Activated naive CD8-positive, alpha-beta T cell treated with anti-CD3 and anti-CD28 coated beads, Interleukin-2, amount 50 U/mL, for 24 hours (primary cell): ENCODE measurements around the gene DCP2.
"Not testable (repeated sequence)": the region's sequence is repeated elsewhere in the genome, so short reads cannot be mapped to it uniquely, and the experiment has no call there.

Source experiments
- ATAC-seq: fragments of 150-1000 bp; cut with Tn5 transposase; one replicate; pipeline ENCODE4 v1.10.0; 2021
- DNase-seq: peaks from one replicate; pipeline ENCODE4 v3.0.0; 2021
- H3K27ac Mint-ChIP-seq: one replicate; pipeline ENCODE4 v1.8.0; 2021; ENCODE audit warnings: mild to moderate bottlenecking, mixed read lengths
- H3K27me3 Mint-ChIP-seq: one replicate; pipeline ENCODE4 v1.8.0; 2021; ENCODE audit warnings: mixed read lengths
- H3K36me3 Mint-ChIP-seq: one replicate; pipeline ENCODE4 v1.8.0; 2021; ENCODE audit warnings: low read depth, mixed read lengths
- H3K4me1 Mint-ChIP-seq: one replicate; pipeline ENCODE4 v1.8.0; 2021; ENCODE audit warnings: mixed read lengths
- H3K4me3 Mint-ChIP-seq: one replicate; pipeline ENCODE4 v1.8.0; 2021; ENCODE audit warnings: mild to moderate bottlenecking, moderate library complexity, mixed read lengths
- H3K9me3 Mint-ChIP-seq: one replicate; pipeline ENCODE4 v1.8.0; 2021; ENCODE audit warnings: mixed read lengths

The DCP2 gene

GRCh38 chr5:112958093-112959088 is 18.2 kb upstream of the DCP2 start:
- Mint-ChIP-seq H3K4me1 (peaks cover 24% of the 10 kb centered on the region), H3K36me3 (no peaks in the 10 kb centered on the region), H3K27ac (no peak overlapping the region), H3K4me3 (no peak overlapping the region), H3K27me3 (no peaks in the 10 kb centered on the region), H3K9me3 (no peaks in the 10 kb centered on the region)
- DNase-seq = no peak
- peak; percentile 87 for ATAC-seq

GRCh38 chr5:112959872-112960271 is 16.7 kb upstream of the DCP2 start:
- H3K27ac Mint-ChIP-seq, H3K9me3 Mint-ChIP-seq, H3K36me3 Mint-ChIP-seq, H3K27me3 Mint-ChIP-seq, ATAC-seq, H3K4me3 Mint-ChIP-seq, DNase-seq: not testable (repeated sequence)
- peaks cover 34% of the 10 kb centered on the region for H3K4me1 Mint-ChIP-seq

GRCh38 chr5:112960315-112960714 is 16.3 kb upstream of the DCP2 start:
- H3K27ac Mint-ChIP-seq = no peak overlapping the region
- DNase-seq = no peak
- H3K4me3 Mint-ChIP-seq = no peak overlapping the region
- ATAC-seq = no peak
- H3K4me1 Mint-ChIP-seq = peaks cover 36% of the 10 kb centered on the region
- H3K36me3 Mint-ChIP-seq = no peaks in the 10 kb centered on the region
- no peaks in the 10 kb centered on the region for H3K9me3 Mint-ChIP-seq
- H3K27me3 Mint-ChIP-seq = no peaks in the 10 kb centered on the region

GRCh38 chr5:112960863-112961504 is 15.6 kb upstream of the DCP2 start:
- Mint-ChIP-seq H3K4me1 (peaks cover 41% of the 10 kb centered on the region), H3K27me3 (no peaks in the 10 kb centered on the region)
- ATAC-seq = no peak

GRCh38 chr5:112963374-112963733 is 13.2 kb upstream of the DCP2 start:
- ATAC-seq, H3K27me3 Mint-ChIP-seq, H3K36me3 Mint-ChIP-seq, H3K9me3 Mint-ChIP-seq, H3K27ac Mint-ChIP-seq, DNase-seq: not testable (repeated sequence)
- H3K4me3 Mint-ChIP-seq = peak overlapping the region; percentile 21
- peaks cover 40% of the 10 kb centered on the region for H3K4me1 Mint-ChIP-seq

More at GRCh38 chr5:112960863-112961504, 15.6 kb upstream of the DCP2 start:
- no peak for DNase-seq
- Mint-ChIP-seq H3K9me3 (no peaks in the 10 kb centered on the region), H3K27ac (no peak overlapping the region), H3K36me3 (no peaks in the 10 kb centered on the region), H3K4me3 (no peak overlapping the region)

GRCh38 chr5:112965733-112966306 is 10.8 kb upstream of the DCP2 start:
- Mint-ChIP-seq H3K4me3 (no peak overlapping the region), H3K9me3 (no peaks in the 10 kb centered on the region), H3K27ac (peak overlapping the region; percentile 54), H3K4me1 (peaks cover 29% of the 10 kb centered on the region), H3K27me3 (no peaks in the 10 kb centered on the region), H3K36me3 (no peaks in the 10 kb centered on the region)
- ATAC-seq = peak; percentile 17
- no peak for DNase-seq

- peaks cover 29% of the 10 kb centered on the region for H3K4me1 Mint-ChIP-seq
- ATAC-seq (no peak), DNase-seq (no peak)
- H3K4me3 Mint-ChIP-seq = no peak overlapping the region
- no peaks in the 10 kb centered on the region for H3K27me3 Mint-ChIP-seq
- H3K36me3 Mint-ChIP-seq = no peaks in the 10 kb centered on the region
- no peaks in the 10 kb centered on the region for H3K9me3 Mint-ChIP-seq
- H3K27ac Mint-ChIP-seq = no peak overlapping the region
Observed at GRCh38 chr5:112967520-112968083, 9.0 kb upstream of the DCP2 start.

DNA sequence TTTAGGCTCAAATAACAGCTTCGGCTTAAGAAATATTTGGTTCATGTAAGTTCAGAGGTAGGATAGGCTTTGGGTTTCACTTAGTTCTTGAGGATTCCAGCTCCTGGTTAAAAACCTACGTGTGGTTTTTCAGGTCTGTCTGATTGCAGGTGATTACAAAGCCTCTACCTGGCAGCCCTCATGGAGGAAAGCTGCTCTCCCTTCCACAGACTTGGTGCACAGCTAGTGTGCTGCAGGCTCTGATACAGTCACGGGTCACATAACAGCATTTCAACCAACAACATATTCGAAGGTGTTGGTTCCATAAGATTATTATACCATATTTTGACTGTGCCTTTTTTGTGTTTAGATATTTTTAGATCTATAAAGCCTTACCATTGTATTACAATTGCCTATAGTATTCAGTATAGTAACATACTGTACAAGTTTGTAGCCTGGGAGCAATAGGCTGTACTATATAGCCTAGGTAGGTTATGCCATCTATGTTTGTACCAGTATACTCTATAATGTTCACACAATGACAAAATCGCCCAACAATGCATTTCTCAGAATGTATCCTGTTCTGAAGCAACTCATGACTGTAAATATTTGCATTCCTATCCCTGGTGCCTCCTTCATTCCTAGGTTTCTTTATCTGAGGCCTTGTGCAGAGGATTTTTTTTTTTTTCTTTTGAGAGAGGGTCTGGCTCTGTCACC is 8.0 kb upstream of the DCP2 start:
- H3K4me3 Mint-ChIP-seq = no peak overlapping the region
- no peaks in the 10 kb centered on the region for H3K36me3 Mint-ChIP-seq
- no peak overlapping the region for H3K27ac Mint-ChIP-seq
- DNase-seq (no peak), ATAC-seq (no peak)
- H3K9me3 Mint-ChIP-seq = no peaks in the 10 kb centered on the region
- peaks cover 20% of the 10 kb centered on the region for H3K4me1 Mint-ChIP-seq
- no peaks in the 10 kb centered on the region for H3K27me3 Mint-ChIP-seq

- no peaks in the 10 kb centered on the region for H3K36me3 Mint-ChIP-seq
- H3K4me3 Mint-ChIP-seq = no peak overlapping the region
- DNase-seq (no peak), ATAC-seq (no peak)
- no peak overlapping the region for H3K27ac Mint-ChIP-seq
- H3K9me3 Mint-ChIP-seq = no peaks in the 10 kb centered on the region
- peaks cover 14% of the 10 kb centered on the region for H3K4me1 Mint-ChIP-seq
- H3K27me3 Mint-ChIP-seq = no peaks in the 10 kb centered on the region
Observed at GRCh38 chr5:112971276-112971675, 5.3 kb upstream of the DCP2 start.

- no peak overlapping the region for H3K27ac Mint-ChIP-seq
Observed at GRCh38 chr5:112973036-112973435, 3.6 kb upstream of the DCP2 start.

GRCh38 chr5:112973904-112974303 is 2.7 kb upstream of the DCP2 start:
- H3K4me3 Mint-ChIP-seq = no peak overlapping the region
- H3K36me3 Mint-ChIP-seq = peaks cover 3% of the 10 kb centered on the region
- DNase-seq = no peak
- H3K4me1 Mint-ChIP-seq = peaks cover 28% of the 10 kb centered on the region
- no peak for ATAC-seq
- no peaks in the 10 kb centered on the region for H3K27me3 Mint-ChIP-seq
- no peak overlapping the region for H3K27ac Mint-ChIP-seq
- no peaks in the 10 kb centered on the region for H3K9me3 Mint-ChIP-seq

More at GRCh38 chr5:112973036-112973435, 3.6 kb upstream of the DCP2 start:
- ATAC-seq = no peak
- Mint-ChIP-seq H3K36me3 (peaks cover 3% of the 10 kb centered on the region), H3K4me3 (no peak overlapping the region), H3K4me1 (peaks cover 19% of the 10 kb centered on the region), H3K27me3 (no peaks in the 10 kb centered on the region), H3K9me3 (no peaks in the 10 kb centered on the region)
- DNase-seq = no peak

DNA sequence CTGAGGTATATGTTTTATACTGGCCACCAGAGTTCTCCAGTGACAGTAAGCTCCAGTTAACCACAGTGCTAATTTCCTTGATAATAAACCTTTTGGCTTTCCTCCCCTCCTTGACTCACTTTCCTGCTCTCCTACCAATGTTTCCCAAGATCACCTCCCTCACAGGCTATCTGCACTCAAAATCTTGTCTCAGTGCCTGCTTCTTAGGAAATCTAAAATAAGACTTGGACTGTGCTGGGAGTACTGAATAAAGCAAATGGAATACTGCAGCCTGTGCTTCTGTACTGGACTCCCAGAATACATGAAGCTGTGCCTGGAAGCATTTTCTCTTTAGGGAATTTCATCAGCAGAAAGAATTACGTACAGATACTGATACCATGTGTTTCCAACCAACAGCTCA is 1.7 kb upstream of the DCP2 start:
- ATAC-seq = no peak
- DNase-seq = no peak
- no peak overlapping the region for H3K27ac Mint-ChIP-seq
- H3K36me3 Mint-ChIP-seq = peaks cover 3% of the 10 kb centered on the region
- no peaks in the 10 kb centered on the region for H3K9me3 Mint-ChIP-seq
- no peaks in the 10 kb centered on the region for H3K27me3 Mint-ChIP-seq
- H3K4me1 Mint-ChIP-seq = peaks cover 35% of the 10 kb centered on the region
- peak overlapping the region; percentile 99 for H3K4me3 Mint-ChIP-seq

- Mint-ChIP-seq H3K4me3 (peak overlapping the region; percentile 99), H3K4me1 (peaks cover 44% of the 10 kb centered on the region), H3K9me3 (no peaks in the 10 kb centered on the region), H3K36me3 (peaks cover 6% of the 10 kb centered on the region), H3K27me3 (no peaks in the 10 kb centered on the region), H3K27ac (peak overlapping the region; percentile 94)
- ATAC-seq (peak; percentile 13), DNase-seq (no peak)
Observed at GRCh38 chr5:112975721-112976431, 722 bp upstream of the DCP2 start.
